Measurements from ENCODE around the gene FZD4.
"Not testable (repeated sequence)": the region's sequence is repeated elsewhere in the genome, so short reads cannot be mapped to it uniquely, and the experiment has no call there.

The FZD4 gene

GRCh38 chr11:86972734-86973133 lies 17.5 kb upstream of the FZD4 start:
- DNase-seq, result no peak

GRCh38 chr11:86969258-86969657 lies 14.1 kb upstream of the FZD4 start:
- no peak for DNase-seq

DNA sequence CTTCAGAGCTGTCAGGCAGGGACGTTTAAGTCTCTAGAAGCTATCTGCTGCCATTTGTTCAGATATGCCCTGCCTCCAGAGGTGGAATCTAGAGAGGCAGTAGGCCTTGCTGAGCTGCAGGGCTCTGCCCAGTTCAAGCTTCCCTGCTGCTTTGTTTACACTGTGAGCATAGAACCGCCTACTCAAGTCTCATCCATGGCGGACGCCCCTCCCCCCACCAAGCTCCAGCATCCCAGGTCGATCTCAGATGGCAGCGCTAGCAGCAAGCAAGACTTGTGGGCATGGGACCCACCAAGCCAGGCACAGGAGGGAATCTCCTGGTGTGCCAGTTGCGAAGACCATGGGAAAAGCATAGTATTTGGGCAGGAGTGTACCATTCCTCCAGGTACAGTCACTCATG lies 12.4 kb upstream of the FZD4 start:
- not testable (repeated sequence) for DNase-seq

- no peak for DNase-seq
Measured at GRCh38 chr11:86957976-86958646, 2.9 kb upstream of the FZD4 start.

- no peak for DNase-seq
Measured at GRCh38 chr11:86956905-86957195, 1.7 kb upstream of the FZD4 start.

- DNase-seq, result no peak
Measured at GRCh38 chr11:86955111-86955360, 159 bp downstream of the FZD4 start.

DNA sequence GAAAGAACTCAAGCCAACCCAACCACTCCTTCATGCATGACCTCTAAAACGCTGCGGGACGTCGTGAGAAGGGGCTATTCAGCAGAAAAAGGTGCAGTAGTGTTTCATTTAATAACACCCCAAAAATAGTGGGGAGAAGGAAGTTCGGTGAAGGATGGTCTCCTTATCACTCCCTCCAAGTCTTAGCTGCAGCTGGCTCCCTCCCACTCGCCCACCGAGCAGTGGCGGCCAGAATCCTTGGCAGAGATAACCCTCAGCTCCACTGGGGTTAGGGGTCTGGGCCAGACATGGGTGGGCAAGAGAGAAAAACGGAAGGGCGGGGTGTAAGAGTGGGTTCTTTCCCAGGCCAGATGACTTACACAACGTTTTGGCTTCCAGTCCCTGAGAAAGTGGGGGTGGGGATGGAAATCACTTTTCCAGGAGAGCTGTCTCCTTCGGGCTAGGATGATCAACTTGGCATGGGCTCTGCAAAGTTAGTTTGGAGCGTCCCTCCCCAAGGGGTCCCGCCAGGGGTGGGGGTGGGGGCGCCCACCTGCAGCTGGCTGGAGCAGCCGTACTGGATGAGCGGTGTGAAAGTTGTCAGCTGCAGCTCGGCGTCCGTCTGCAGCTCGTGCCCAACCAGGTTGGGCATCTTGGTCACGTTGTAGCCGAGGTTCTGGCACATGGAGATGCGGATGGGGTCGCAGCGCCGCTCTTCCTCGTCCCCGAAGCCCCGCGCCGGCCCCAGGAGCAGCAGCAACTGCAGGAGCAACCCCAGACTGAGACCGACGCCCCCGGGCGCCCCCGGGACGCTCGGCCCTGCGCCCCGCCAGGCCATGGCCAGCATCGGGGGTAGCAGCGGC lies 705 bp downstream of the FZD4 start:
- no peak for DNase-seq

DNA sequence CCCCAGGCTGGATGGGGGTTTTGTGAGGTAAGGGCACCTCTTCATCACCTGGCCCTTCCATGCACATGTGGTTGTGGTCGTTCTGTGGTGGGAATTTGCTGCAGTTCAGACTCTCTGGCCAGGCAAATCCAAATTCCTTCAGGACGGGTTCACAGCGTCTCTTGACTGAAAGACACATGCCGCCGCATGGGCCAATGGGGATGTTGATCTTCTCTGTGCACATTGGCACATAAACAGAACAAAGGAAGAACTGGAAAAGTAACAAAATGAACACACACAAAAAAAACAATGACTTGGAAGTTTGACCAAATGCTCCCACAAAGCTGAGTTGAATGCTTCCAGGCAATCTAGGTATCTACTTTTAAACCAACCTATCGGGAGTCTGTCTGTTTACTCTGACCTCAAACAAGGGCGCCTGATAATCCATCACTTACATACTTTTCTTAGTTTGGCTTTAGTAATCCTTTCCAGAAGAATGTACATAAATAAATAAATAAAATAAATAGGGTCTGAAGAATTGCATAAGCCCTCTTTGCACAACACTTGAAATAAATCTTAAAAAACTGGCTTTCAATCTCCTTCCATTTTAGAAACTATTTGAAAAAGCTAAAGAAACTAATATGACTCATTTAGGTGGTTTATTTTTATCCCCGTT lies 2.8 kb downstream of the FZD4 start:
- DNase-seq, result no peak

DNA sequence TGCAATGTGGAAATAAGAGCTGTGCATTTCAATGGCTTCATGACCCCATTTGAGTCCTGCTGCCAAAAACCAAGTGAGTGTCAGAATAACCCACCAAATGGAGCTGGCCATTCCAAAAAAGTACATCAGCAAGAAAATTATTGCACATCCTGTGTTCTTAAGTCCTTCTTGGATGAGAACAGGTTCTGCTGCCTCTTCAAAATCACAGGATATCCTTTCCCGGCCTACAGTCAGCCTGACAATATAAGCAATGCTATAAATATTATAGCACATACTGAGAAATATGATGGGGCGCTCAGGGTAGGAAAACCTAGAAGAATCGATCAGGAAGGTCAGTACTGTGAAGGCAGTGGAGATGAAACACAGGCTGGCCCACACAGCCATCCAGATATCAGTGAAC lies 3.5 kb downstream of the FZD4 start:
- DNase-seq, result no peak

GRCh38 chr11:86950661-86950995 lies 4.6 kb downstream of the FZD4 start:
- no peak for DNase-seq

GRCh38 chr11:86949995-86950660 lies 5.1 kb downstream of the FZD4 start:
- no peak for DNase-seq

DNA sequence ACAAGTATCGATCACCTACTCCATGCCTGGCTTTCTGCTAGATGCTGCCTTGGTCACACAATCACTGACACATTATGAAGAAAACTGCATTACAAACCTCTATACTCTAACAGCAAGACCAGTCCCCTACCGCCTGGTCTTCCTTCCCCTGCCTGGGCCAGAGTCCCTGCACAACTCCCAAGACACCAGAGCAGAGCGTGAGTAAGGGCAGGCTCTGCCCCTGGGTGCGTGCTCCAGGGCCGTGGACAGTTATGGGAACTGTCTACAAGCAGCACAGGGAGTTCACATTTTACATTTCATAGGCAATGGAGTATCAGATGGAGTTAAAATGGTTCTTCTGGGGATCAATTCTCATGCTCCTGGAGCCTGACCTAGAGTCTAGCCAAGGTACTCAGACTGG lies 6.5 kb downstream of the FZD4 start:
- no peak for DNase-seq

GRCh38 chr11:86947541-86947940 lies 7.7 kb downstream of the FZD4 start:
- no peak for DNase-seq

- DNase-seq, result not testable (repeated sequence)
Measured at GRCh38 chr11:86943505-86943904, 11.7 kb downstream of the FZD4 start.

- no peak for DNase-seq
Measured at GRCh38 chr11:86941871-86942599, 13.2 kb downstream of the FZD4 start.

- no peak for DNase-seq
Measured at GRCh38 chr11:86941077-86941870, 13.9 kb downstream of the FZD4 start.

DNA sequence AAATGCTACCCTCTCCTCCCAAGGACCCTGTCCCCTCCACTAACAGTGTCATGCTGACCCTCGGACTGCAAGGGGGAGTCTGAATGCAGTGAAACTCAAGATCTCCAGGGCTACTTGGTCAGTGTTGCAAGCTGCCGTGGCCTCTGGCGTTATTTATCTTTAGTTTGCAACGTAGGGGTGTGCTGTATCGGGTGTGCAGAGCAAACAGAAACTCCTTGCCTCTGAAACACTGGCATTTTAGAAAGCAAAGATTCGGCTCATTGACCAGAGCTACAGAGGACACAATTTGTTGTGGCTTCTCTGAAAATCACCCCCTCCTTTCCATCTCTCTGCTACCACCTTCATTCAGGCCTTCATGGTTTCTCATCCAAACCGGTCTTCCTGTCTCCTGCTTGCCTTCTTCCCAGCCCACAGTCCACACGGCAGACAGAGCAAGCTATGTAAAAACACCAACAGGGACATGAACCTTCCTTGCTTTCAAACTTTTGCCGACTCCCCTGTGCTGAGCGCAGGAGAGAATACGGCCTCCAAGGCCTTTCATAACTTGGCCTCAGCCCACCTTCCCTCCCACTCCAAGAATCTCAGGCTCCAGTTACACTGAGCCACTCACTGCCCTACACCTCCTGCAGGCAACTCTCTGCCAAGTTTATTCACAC lies 14.9 kb downstream of the FZD4 start:
- DNase-seq, result no peak

DNA sequence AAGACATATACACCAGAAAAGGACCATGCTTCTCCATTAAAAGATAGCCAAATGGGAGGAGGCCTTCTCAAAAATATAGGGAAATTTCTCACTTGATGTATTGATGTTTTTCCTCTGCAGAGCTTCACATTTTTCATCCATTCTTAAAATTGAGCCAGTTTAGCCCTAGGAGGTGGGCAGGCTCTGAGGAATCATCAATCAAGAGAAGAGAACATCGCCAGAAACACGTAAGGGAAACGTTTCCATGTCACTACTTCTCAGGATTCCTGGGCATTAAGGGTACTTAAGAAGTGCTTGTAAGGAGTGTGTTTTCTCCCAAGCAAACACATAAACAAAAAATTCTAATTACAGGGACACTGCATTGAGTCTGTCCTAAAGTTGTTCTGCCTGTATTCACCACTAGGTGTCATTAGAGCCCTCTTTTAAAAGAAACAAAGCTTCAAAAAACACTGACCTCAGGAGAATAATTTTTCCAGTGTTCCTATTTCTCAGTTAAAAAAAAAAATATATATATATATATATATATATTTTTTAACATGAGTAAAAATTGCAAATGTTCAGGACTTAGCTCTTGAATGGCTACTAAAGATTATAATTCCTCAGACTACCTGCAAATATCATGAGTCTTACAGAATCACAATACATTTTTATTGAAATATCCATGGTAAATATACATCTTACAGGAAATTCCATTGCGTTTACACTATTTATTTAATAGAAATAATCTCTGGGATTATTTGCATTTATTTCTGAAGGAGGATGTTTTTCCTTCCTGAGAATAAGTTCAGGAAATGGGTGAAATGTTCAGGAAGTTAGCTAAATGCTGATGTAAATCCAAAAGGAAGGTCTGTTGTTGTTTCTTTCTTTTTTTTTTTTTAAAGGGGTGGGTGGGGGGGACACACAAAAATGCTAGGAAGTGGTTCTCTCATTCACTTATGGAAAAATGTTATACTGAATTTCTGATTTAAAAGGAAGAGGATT lies 16.0 kb downstream of the FZD4 start:
- DNase-seq, result no peak

GRCh38 chr11:86938203-86938899 lies 16.8 kb downstream of the FZD4 start:
- no peak for DNase-seq

DNA sequence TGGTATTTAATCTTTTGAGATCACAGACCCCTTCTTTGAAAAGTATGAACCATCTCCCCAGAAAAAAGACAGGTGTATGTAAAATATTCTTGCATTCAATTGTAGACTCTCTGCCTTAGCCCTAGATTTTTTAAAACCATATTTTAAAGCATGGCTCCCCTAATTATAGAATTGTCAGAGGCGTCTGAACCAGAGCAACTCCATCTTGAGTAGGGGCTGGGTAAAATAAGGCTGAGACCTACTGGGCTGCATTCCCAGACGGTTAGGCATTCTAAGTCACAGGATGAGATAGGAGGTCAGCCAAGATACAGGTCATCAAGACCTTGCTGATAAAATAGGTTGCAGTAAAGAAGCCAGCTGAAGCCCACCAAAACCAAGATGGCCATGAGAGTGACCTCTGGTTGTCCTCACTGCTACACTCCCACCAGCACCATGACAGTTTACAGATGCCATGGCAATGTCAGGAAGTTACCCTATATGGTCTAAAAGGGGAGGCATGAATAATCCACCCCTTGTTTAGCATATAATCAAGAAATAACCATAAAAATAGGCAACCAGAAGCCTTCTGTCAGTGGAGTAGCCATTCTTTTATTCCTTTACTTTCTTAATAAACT lies 17.9 kb downstream of the FZD4 start:
- DNase-seq, result not testable (repeated sequence)

Data from activated naive CD4-positive, alpha-beta T cell treated with anti-CD3 and anti-CD28 coated beads, Interleukin-2, amount 50 U/mL, for 16 hours (primary cell).